K562 (cell line): ENCODE data around the gene SLC25A48. TPM values are rescaled to one million over a fixed set of nuclear protein-coding genes. Genes with fewer than 3 reads are reported as not detected.

Source experiments
- ATAC-seq: fragments of 200-7000 bp; cut with Tn5 transposase; 3 replicates; pipeline ENCODE4 v1.9.1; 2020; ENCODE audit warnings: moderate library complexity
- BruUV-seq: library from RNA; stranded (reverse); fragments of 400-500 nt; replicated peaks from 2 replicates; lab custom pipeline; 2021; lab: Mats Ljungman, UMichigan
- CTCF ChIA-PET: fragments of 300-600 bp; formaldehyde crosslinking; extraction: SDS; loops from one replicate; lab custom pipeline; 2021; ENCODE audit warnings: low intra/inter-chr PET ratio; lab: Yijun Ruan, JAX
- POLR2A ChIA-PET: fragments of 300-600, 350-650 bp; sonication (Branson Sonifier 250); formaldehyde crosslinking; extraction: SDS; loops from one replicate; lab custom pipeline; 2021; ENCODE audit warnings: antibody characterized with exemption, inconsistent platforms; lab: Yijun Ruan, JAX
- DNase-seq, 4 experiments: peaks; one replicate each; pipeline versions ENCODE4 v3.0.0 to v3.0.0-alpha.2; 2011 to 2018; ENCODE audit warnings: low spot score in 3 of 4, mixed read lengths in 3 of 4; ENCODE audit errors: extremely low read depth in 1 of 4
- FAIRE-seq: peaks from 2 replicates; lab custom pipeline; 2011; peaks lifted over from hg19 to GRCh38; lab: Jason Lieb, UNC
- H2AFZ ChIP-seq: 2 replicates; pipeline ENCODE4 v1.6.0; 2011; ENCODE audit warnings: low read depth, low read length, control low read depth, inconsistent platforms
- H3K27ac ChIP-seq: fragments of 200-600 bp; 3 replicates; pipeline ENCODE4 v1.8.0; 2011; ENCODE audit warnings: low read depth, mild to moderate bottlenecking, control low read depth, inconsistent platforms, low read length, moderate library complexity, mixed read lengths; ENCODE audit errors: extremely low read depth
- H3K27me3 ChIP-seq, 2 experiments: fragments of 300-600 bp in 1 of 2; 2 replicates in 1 of 2; 3 replicates in 1 of 2; pipeline versions ENCODE4 v1.6.0 to v1.8.0; 2011; ENCODE audit warnings: inconsistent platforms in 2 of 2, low read length in 2 of 2, mild to moderate bottlenecking in 1 of 2, mixed read lengths in 1 of 2, moderate library complexity in 1 of 2; ENCODE audit not compliant: control insufficient read depth in 2 of 2, insufficient read depth in 2 of 2
- H3K36me3 ChIP-seq: fragments of 300-600 bp; 3 replicates; pipeline ENCODE4 v1.8.0; 2011; ENCODE audit warnings: mild to moderate bottlenecking, low read length, inconsistent platforms; ENCODE audit not compliant: control insufficient read depth, insufficient read depth
- H3K4me1 ChIP-seq, 2 experiments: fragments of 200-600 bp in 1 of 2; replicated peaks in 1 of 2; 2 replicates in 1 of 2; 3 replicates in 1 of 2; pipeline versions ENCODE4 v1.5.1 to v1.8.0; 2011; ENCODE audit warnings: inconsistent platforms in 2 of 2, low read length in 2 of 2, mild to moderate bottlenecking in 1 of 2, mixed read lengths in 1 of 2, moderate library complexity in 1 of 2; ENCODE audit not compliant: control insufficient read depth in 2 of 2, insufficient read depth in 2 of 2
- H3K4me2 ChIP-seq: 2 replicates; pipeline ENCODE4 v1.6.1; 2011; ENCODE audit warnings: low read length, control low read depth, inconsistent platforms, mixed read lengths; ENCODE audit not compliant: insufficient read depth
- H3K4me3 ChIP-seq: fragments of 200-600 bp; sonication (generic), shearing (Covaris generic); 2 replicates; pipeline ENCODE4 v1.5.1; 2016; ENCODE audit warnings: control low read depth, inconsistent platforms
- H3K79me2 ChIP-seq: fragments of 200-600 bp; 3 replicates; pipeline ENCODE4 v1.8.0; 2011; ENCODE audit warnings: low read length, inconsistent platforms; ENCODE audit not compliant: control insufficient read depth, insufficient read depth
- H3K9ac ChIP-seq, 2 experiments: 2 replicates each; pipeline versions ENCODE4 v1.6.0 to v1.6.1; 2011; ENCODE audit warnings: low read depth in 2 of 2, low read length in 2 of 2, control low read depth in 1 of 2, inconsistent platforms in 1 of 2, mild to moderate bottlenecking in 1 of 2, mixed read lengths in 1 of 2; ENCODE audit not compliant: insufficient read depth in 1 of 2
- H3K9me1 ChIP-seq: one replicate; pipeline ENCODE4 v1.6.0; 2011; ENCODE audit warnings: inconsistent platforms, mild to moderate bottlenecking, low read length, moderate library complexity; ENCODE audit not compliant: control insufficient read depth, insufficient read depth
- H3K9me3 ChIP-seq: replicated peaks from 2 replicates; pipeline ENCODE4 v1.5.1; 2011; ENCODE audit warnings: low read depth, low read length, inconsistent platforms; ENCODE audit not compliant: control insufficient read depth, insufficient read depth
- H4K20me1 ChIP-seq: replicated peaks from 2 replicates; pipeline ENCODE4 v1.6.1; 2011; ENCODE audit warnings: low read length, inconsistent platforms, mixed read lengths; ENCODE audit not compliant: control insufficient read depth, insufficient read depth
- HNRNPK ChIP-seq: fragments of 200-400 bp; formaldehyde crosslinking; IDR thresholded peaks from one replicate; pipeline ENCODE4 v1.6.1; 2018; ENCODE audit warnings: mild to moderate bottlenecking, low read depth, low read length; ENCODE audit not compliant: poor library complexity, severe bottlenecking
- PTBP1 ChIP-seq: fragments of 200-400 bp; formaldehyde crosslinking; IDR thresholded peaks from 2 replicates; pipeline ENCODE4 v1.6.1; 2017; ENCODE audit warnings: low read depth, low read length
- ZNF583 ChIP-seq: fragments of 250-450 bp; sonication (Bioruptor Pico); IDR thresholded peaks from 2 replicates; pipeline ENCODE4 v1.4.0; 2020
- ZNF717 ChIP-seq: fragments of 250-450 bp; sonication (Bioruptor Pico); IDR thresholded peaks from 2 replicates; pipeline ENCODE4 v1.5.0; 2021
- WGBS: fragments of 100-300 bp; shearing (Covaris generic); methylation state at CpG from one replicate; pipeline ENCODE4 v1.1.6; 2016; ENCODE audit warnings: low coverage, mixed read lengths; ENCODE audit not compliant: insufficient coverage; ENCODE audit errors: missing lambda C conversion rate; 5-methylcytosine and 5-hydroxymethylcytosine counted together
- in situ Hi-C: fragments of 300-500 bp; cut with MboI; formaldehyde crosslinking; loops from 4 replicates; pipeline ENCODE4 v1.15.0; 2018; ENCODE audit warnings: inconsistent platforms, mixed read lengths
- intact Hi-C: fragments of 100-400 bp; cut with micrococcal nuclease; formaldehyde crosslinking; loops from 2 replicates; pipeline ENCODE4 v1.14.2; 2022
- polyA plus RNA-seq, 8 experiments: library from polyadenylated mRNA; depleted of rRNA in 4 of 8; stranded (reverse) in 5 of 8; unstranded in 3 of 8; fragments of >200 nt; fragmentation: Nextera tagmentation in 2 of 8; fragmentation: Illumina TruSeq in 1 of 8; extraction: Ambion mirVana in 2 of 8; extraction: Trizol in 1 of 8; gene quantifications; 2 replicates each; pipeline versions ENCODE4 v1.2.1 to v1.2.3, GENCODE V29; 2011 to 2014; ENCODE audit warnings: inconsistent platforms in 1 of 8, missing spikeins in 1 of 8
- total RNA-seq, 7 experiments: library from RNA; depleted of rRNA in 6 of 7; stranded (reverse); fragments of >200 nt in 6 of 7; fragmentation: Illumina TruSeq in 2 of 7; extraction: Trizol in 2 of 7; gene quantifications; 2 replicates each; pipeline versions ENCODE4 v1.2.1 to v1.2.3, GENCODE V29; 2011 to 2021; ENCODE audit warnings: low replicate concordance in 1 of 7
- TF ChIP-seq, protein P1 (sequence below), 2 experiments: fragments of 450-650 bp; IDR thresholded peaks; 2 replicates each; pipeline ENCODE4 v1.6.1; 2016; ENCODE audit warnings: mild to moderate bottlenecking in 2 of 2, borderline replicate concordance in 1 of 2, low read depth in 1 of 2, moderate library complexity in 1 of 2

The SLC25A48 gene
- total and polyA plus RNA-seq, 9 of the 15 experiments (the other 6 are each of a cell fraction or from before 2014, with no cell fraction given) = 0.08 to 0.35 (median 0.23) TPM; not detected in 1

DNA sequence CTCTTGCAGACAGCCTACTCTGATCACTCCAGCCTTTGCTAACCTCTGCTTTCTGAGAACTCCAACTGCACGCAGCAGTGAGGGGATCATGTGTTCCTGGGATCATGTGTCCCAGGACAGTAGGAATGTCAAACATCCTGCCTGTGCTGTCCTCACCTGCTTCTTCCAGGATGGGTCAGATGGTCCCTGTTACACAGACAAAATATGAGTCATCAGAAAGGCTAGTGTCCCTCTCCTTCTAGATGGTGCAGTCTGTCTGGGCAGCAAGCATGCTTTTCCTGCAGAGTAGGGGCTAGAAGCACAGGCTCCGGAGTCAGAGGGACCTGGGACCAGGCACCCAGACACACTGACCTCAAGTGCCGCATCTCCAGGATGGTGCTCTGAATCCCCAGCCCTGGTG, 20.1 kb upstream of the SLC25A48 start:
- ChIA-PET POLR2A (no interaction called here), CTCF (no interaction called here)
- intact Hi-C loops = no loop called here
- H3K79me2 ChIP-seq = no peaks in the 10 kb centered on the region
- FAIRE-seq (no peak), DNase-seq (no peak), ATAC-seq (no peak)
- H3K9me1 ChIP-seq = no peaks in the 10 kb centered on the region
- 0% methylated on average over 3 of the region's 3 CpGs for WGBS
- no peaks in the 10 kb centered on the region for H3K9me3 ChIP-seq
- peaks cover 4 to 24% of the 10 kb centered on the region in 2 experiments; a peak in 3 of 5 replicates for H3K27me3 ChIP-seq
- no peak overlapping the region for H3K4me3 ChIP-seq
- no peaks in the 10 kb centered on the region for H3K36me3 ChIP-seq
- H3K4me1 ChIP-seq = no peaks in the 10 kb centered on the region
- H3K4me2 ChIP-seq = no peak overlapping the region
- H3K9ac ChIP-seq = no peak overlapping the region
- H3K27ac ChIP-seq = no peak overlapping the region
- no peak overlapping the region for H2AFZ ChIP-seq
- BruUV-seq = no TSS peak
- in situ Hi-C loops = no loop called here
- no peaks in the 10 kb centered on the region for H4K20me1 ChIP-seq
- TF ChIP-seq HNRNPK (no peak), PTBP1 (no peak), ZNF717 (CRISPR knock-in tag) (no peak), ZNF583 (no peak)
- TF ChIP-seq, protein P1, sequence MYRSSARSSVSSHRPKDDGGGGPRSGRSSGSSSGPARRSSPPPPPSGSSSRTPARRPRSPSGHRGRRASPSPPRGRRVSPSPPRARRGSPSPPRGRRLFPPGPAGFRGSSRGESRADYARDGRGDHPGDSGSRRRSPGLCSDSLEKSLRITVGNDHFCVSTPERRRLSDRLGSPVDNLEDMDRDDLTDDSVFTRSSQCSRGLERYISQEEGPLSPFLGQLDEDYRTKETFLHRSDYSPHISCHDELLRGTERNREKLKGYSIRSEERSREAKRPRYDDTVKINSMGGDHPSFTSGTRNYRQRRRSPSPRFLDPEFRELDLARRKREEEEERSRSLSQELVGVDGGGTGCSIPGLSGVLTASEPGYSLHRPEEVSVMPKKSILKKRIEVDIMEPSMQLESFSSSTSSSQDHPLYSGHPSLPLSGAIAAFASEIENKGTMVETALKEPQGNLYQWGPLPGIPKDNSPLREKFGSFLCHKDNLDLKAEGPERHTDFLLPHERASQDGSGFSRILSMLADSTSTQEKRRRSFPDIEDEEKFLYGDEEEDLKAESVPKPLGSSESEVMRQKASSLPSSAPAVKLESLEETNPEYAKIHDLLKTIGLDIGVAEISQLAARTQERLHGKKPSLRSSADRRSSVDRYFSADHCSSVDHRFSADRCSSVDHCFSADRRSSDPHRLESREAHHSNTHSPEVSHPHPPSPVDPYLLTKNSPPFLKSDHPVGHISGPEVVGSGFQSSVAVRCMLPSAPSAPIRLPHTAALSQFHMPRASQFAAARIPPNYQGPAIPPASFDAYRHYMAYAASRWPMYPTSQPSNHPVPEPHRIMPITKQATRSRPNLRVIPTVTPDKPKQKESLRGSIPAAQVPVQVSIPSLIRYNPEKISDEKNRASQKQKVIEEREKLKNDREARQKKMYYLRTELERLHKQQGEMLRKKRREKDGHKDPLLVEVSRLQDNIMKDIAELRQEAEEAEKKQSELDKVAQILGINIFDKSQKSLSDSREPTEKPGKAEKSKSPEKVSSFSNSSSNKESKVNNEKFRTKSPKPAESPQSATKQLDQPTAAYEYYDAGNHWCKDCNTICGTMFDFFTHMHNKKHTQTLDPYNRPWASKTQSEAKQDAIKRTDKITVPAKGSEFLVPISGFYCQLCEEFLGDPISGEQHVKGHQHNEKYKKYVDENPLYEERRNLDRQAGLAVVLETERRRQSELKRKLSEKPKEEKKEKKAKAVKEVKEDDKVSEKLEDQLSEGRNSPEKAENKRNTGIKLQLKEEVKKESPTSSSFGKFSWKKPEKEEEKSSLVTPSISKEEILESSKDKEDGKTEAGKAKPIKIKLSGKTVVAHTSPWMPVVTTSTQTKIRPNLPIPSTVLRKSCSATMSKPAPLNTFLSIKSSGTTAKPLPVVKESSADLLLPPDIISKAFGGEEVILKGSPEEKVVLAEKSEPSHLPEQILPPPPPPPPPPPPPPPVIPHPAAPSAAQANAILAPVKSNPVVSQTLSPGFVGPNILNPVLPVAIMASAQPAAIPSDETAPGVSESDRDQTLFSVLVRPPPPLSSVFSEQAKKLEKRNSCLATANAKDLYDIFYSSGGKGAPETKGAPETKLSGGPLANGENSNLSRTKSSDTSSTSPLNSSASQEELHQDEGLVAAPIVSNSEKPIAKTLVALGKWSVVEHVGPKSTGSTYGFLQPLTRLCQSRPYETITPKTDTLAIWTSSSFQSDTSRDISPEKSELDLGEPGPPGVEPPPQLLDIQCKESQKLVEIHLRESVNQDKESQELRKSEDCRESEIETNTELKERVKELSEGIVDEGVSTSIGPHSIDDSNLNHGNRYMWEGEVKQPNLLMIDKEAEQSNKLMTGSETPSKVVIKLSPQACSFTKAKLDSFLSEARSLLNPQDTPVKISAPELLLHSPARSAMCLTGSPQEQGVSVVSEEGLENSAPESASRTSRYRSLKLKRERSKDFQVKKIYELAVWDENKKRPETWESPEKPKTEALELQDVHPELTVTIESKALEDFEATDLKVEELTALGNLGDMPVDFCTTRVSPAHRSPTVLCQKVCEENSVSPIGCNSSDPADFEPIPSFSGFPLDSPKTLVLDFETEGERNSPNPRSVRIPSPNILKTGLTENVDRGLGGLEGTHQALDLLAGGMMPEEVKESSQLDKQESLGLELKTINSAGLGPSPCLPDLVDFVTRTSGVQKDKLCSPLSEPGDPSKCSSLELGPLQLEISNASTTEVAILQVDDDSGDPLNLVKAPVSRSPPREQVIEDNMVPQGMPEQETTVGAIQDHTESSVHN (IDR thresholded peaks at IDR 0.05; ENCODE audit: borderline replicate concordance in 1 of 2, low read depth in 1 of 2) = no peak
